HCT116 (cell line): Measurements from ENCODE around the gene APOBEC3G. TPM values are rescaled to one million over a fixed set of nuclear protein-coding genes. Genes with fewer than 3 reads are reported as not detected.
"Not testable (repeated sequence)": the region's sequence is repeated elsewhere in the genome, so short reads cannot be mapped to it uniquely, and the experiment has no call there.

Experiments
- ATAC-seq: fragments of 200-7000 bp; cut with Tn5 transposase; 2 replicates; pipeline ENCODE4 v1.9.1; 2020; ENCODE audit warnings: mild to moderate bottlenecking, moderate library complexity
- BruUV-seq: library from RNA; stranded (reverse); fragments of 400-500 nt; replicated peaks from 2 replicates; lab custom pipeline; 2021; lab: Mats Ljungman, UMichigan
- CTCF ChIA-PET: fragments of 300-600 bp; sonication (Branson Sonifier 250); formaldehyde crosslinking; loops from one replicate; lab custom pipeline; 2021; ENCODE audit warnings: antibody characterized with exemption; lab: Charles Lee
- POLR2A ChIA-PET: fragments of 300-600, 350-600 bp; sonication (Branson Sonifier 250); formaldehyde crosslinking; loops from one replicate; lab custom pipeline; 2021; ENCODE audit warnings: antibody characterized with exemption; lab: Charles Lee
- RAD21 ChIA-PET, 2 experiments: fragments of 300-600 bp; sonication (Branson Sonifier 250); formaldehyde crosslinking; loops; one replicate each; lab custom pipeline; 2023; ENCODE audit warnings: low total read pairs in 2 of 2; ENCODE audit not compliant: uncharacterized antibody in 2 of 2, unreplicated experiment in 2 of 2, low non-redundant PET in 1 of 2; lab: Charles Lee
- DNase-seq: peaks from one replicate; pipeline ENCODE4 v3.0.0-alpha.2; 2010; ENCODE audit warnings: low read depth, low spot score
- H2AFZ ChIP-seq: fragments of 200-600 bp; shearing (Covaris generic), sonication (generic); 2 replicates; pipeline ENCODE4 v1.6.1; 2017; ENCODE audit warnings: low read depth, mixed run types, mixed read lengths, antibody characterized with exemption, low read length; ENCODE audit not compliant: poor library complexity, severe bottlenecking
- H3K27ac ChIP-seq: 2 replicates; pipeline ENCODE4 v1.5.1; 2012; ENCODE audit warnings: low read depth, low read length
- H3K27me3 ChIP-seq: fragments of 200-600 bp; sonication (generic); 2 replicates; pipeline ENCODE4 v1.6.1; 2016; ENCODE audit warnings: mixed run types, low read length, mixed read lengths; ENCODE audit not compliant: insufficient read depth
- H3K36me3 ChIP-seq, 2 experiments: fragments of 200-500 bp in 1 of 2; fragments of 200-600 bp in 1 of 2; sonication (Bioruptor generic) in 1 of 2; sonication (generic) in 1 of 2; 2 replicates each; pipeline versions ENCODE4 v1.5.1 to v1.6.1; 2014 to 2016; ENCODE audit warnings: low read length in 2 of 2, inconsistent platforms in 1 of 2, mixed read lengths in 1 of 2, mixed run types in 1 of 2; ENCODE audit not compliant: insufficient read depth in 2 of 2, control insufficient read depth in 1 of 2
- H3K4me1 ChIP-seq, 2 experiments: fragments of 200-600 bp in 1 of 2; sonication (generic) in 1 of 2; 2 replicates each; pipeline versions ENCODE4 v1.5.1 to v1.6.1; 2012 to 2017; ENCODE audit warnings: low read length in 2 of 2, inconsistent platforms in 1 of 2, mild to moderate bottlenecking in 1 of 2, mixed read lengths in 1 of 2, mixed run types in 1 of 2, moderate library complexity in 1 of 2; ENCODE audit not compliant: insufficient read depth in 2 of 2, control insufficient read depth in 1 of 2
- H3K4me2 ChIP-seq: fragments of 200-600 bp; sonication (generic); 2 replicates; pipeline ENCODE4 v1.6.1; 2017; ENCODE audit warnings: mixed run types, low read length, mixed read lengths
- H3K4me3 ChIP-seq, 2 experiments: fragments of 200-600 bp in 1 of 2; sonication (generic) in 1 of 2; replicated peaks in 1 of 2; 2 replicates each; pipeline ENCODE4 v1.5.1; 2011 to 2016; ENCODE audit warnings: low read length in 2 of 2, control low read depth in 1 of 2, low read depth in 1 of 2, mild to moderate bottlenecking in 1 of 2, mixed read lengths in 1 of 2, mixed run types in 1 of 2
- H3K79me2 ChIP-seq: fragments of 200-600 bp; sonication (generic); 2 replicates; pipeline ENCODE4 v1.6.1; 2017; ENCODE audit warnings: mild to moderate bottlenecking, mixed run types, low read length, moderate library complexity, mixed read lengths; ENCODE audit not compliant: insufficient read depth
- H3K9ac ChIP-seq: fragments of 200-600 bp; sonication (generic); 2 replicates; pipeline ENCODE4 v1.6.1; 2016; ENCODE audit warnings: low read length, mixed read lengths
- H3K9me2 ChIP-seq: fragments of 200-600 bp; sonication (generic), shearing (Covaris generic); 2 replicates; pipeline ENCODE4 v1.6.1; 2017; ENCODE audit warnings: mixed run types, mild to moderate bottlenecking, moderate library complexity; ENCODE audit not compliant: insufficient read depth
- H3K9me3 ChIP-seq, 2 experiments: fragments of 200-500 bp in 1 of 2; fragments of 200-600 bp in 1 of 2; sonication (Bioruptor generic) in 1 of 2; sonication (generic) in 1 of 2; 2 replicates each; pipeline ENCODE4 v1.6.1; 2014 to 2017; ENCODE audit warnings: low read length in 2 of 2, mixed read lengths in 2 of 2, inconsistent platforms in 1 of 2, low read depth in 1 of 2, mild to moderate bottlenecking in 1 of 2, mixed run types in 1 of 2, moderate library complexity in 1 of 2; ENCODE audit not compliant: control insufficient read depth in 1 of 2, insufficient read depth in 1 of 2
- H4K20me1 ChIP-seq: fragments of 200-600 bp; sonication (generic), shearing (Covaris generic); 2 replicates; pipeline ENCODE4 v1.6.1; 2017; ENCODE audit warnings: mixed run types, mild to moderate bottlenecking, moderate library complexity; ENCODE audit not compliant: insufficient read depth
- CBX3 ChIP-seq: IDR thresholded peaks from 2 replicates; pipeline ENCODE4 v1.6.1; 2012; ENCODE audit warnings: low read depth
- ELF1 ChIP-seq: IDR thresholded peaks from 2 replicates; pipeline ENCODE4 v1.6.1; 2012; ENCODE audit warnings: low read depth, borderline replicate concordance
- JUND ChIP-seq: IDR thresholded peaks from 2 replicates; pipeline ENCODE4 v1.6.1; 2012
- POLR2A ChIP-seq: IDR thresholded peaks from 2 replicates; pipeline ENCODE4 v1.7.0; 2011; ENCODE audit warnings: borderline replicate concordance; ENCODE audit not compliant: insufficient read depth, insufficient read length; ENCODE audit errors: extremely low read depth
- SRF ChIP-seq: IDR thresholded peaks from 2 replicates; pipeline ENCODE4 v1.6.1; 2012; ENCODE audit warnings: low read depth
- TCF7L2 ChIP-seq: IDR thresholded peaks from 2 replicates; pipeline ENCODE4 v1.7.0; 2011; ENCODE audit warnings: borderline replicate concordance, inconsistent platforms; ENCODE audit not compliant: insufficient read depth, insufficient read length; ENCODE audit errors: extremely low read depth
- intact Hi-C: fragments of 100-400 bp; cut with micrococcal nuclease; formaldehyde crosslinking; loops from 2 replicates; pipeline ENCODE4 v1.10.0; 2022
- total RNA-seq: library from RNA; stranded (reverse); gene quantifications from one replicate; pipeline ENCODE4 v1.2.1, GENCODE V29; 2021; ENCODE audit not compliant: unreplicated experiment
- TF ChIP-seq, protein P1 (sequence below), 3 experiments: fragments of 200-600 bp in 1 of 3; sonication (generic) in 1 of 3; IDR thresholded peaks in 2 of 3; conservative IDR thresholded peaks in 1 of 3; 2 replicates each; pipeline ENCODE4 v1.5.1; 2012 to 2017; ENCODE audit warnings: low read depth in 2 of 3, low read length in 2 of 3, antibody characterized with exemption in 1 of 3, borderline replicate concordance in 1 of 3, control low read depth in 1 of 3, mild to moderate bottlenecking in 1 of 3, mixed read lengths in 1 of 3, mixed run types in 1 of 3, moderate library complexity in 1 of 3; ENCODE audit not compliant: insufficient read depth in 1 of 3
- TF ChIP-seq, protein P2 (sequence below): IDR thresholded peaks from 2 replicates; pipeline ENCODE4 v1.6.1; 2012

Gene APOBEC3G
- total RNA-seq, 1 experiment from 2014 or later: 0.71 TPM

DNA sequence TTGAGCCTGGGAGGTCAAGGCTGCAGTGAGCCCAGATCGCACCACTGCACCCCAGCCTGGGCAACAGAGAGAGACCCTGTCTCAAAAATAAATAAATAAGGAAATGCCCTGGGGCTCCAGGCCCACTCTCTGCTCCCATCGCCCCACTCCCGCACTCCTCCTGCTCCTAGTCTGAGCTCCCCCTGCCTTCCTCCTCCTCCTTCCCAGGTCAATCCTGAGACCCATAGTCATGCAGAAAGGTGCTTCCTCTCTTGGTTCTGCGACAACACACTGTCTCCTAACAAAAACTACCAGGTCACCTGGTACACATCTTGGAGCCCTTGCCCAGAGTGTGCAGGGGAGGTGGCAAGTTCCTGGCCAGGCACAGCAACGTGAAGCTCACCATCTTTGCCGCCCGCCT, 6.9 kb upstream of the APOBEC3G start (continued):
- TF ChIP-seq, protein P1, sequence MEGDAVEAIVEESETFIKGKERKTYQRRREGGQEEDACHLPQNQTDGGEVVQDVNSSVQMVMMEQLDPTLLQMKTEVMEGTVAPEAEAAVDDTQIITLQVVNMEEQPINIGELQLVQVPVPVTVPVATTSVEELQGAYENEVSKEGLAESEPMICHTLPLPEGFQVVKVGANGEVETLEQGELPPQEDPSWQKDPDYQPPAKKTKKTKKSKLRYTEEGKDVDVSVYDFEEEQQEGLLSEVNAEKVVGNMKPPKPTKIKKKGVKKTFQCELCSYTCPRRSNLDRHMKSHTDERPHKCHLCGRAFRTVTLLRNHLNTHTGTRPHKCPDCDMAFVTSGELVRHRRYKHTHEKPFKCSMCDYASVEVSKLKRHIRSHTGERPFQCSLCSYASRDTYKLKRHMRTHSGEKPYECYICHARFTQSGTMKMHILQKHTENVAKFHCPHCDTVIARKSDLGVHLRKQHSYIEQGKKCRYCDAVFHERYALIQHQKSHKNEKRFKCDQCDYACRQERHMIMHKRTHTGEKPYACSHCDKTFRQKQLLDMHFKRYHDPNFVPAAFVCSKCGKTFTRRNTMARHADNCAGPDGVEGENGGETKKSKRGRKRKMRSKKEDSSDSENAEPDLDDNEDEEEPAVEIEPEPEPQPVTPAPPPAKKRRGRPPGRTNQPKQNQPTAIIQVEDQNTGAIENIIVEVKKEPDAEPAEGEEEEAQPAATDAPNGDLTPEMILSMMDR (IDR thresholded peaks at IDR 0.05 in 2 of 3, conservative IDR thresholded peaks at IDR 0.05 in 1 of 3; ENCODE audit: borderline replicate concordance in 1 of 3, insufficient read depth in 1 of 3, low read depth in 2 of 3, low read length in 2 of 3): no peak
- TF ChIP-seq JUND (no peak), ELF1 (no peak), CBX3 (no peak), TCF7L2 (no peak), SRF (no peak), POLR2A (no peak)
- TF ChIP-seq, protein P2, sequence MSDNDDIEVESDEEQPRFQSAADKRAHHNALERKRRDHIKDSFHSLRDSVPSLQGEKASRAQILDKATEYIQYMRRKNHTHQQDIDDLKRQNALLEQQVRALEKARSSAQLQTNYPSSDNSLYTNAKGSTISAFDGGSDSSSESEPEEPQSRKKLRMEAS: no peak
- TF ChIP-seq, all 23 proteins: peak for 0

DNA sequence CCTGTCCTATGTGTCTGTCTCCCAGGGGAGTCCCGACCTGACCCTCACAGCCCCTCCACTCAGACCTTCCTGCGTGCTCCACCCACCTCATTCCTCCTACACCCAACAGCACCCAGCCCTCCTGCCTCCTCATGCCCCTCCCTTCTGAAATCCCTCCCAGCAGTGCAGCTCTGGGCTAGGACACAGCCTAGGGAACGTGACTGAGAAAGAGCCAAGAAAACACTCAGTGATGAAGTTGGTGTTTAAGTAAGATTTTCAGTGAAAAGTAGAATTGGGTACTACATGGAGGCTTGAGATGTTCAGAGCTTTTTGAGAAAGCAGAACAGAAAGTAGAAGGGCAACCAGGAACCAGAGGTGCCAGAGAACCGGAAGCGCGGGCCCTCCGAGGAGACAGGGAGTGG, 4.5 kb upstream of the APOBEC3G start:
- H3K79me2 ChIP-seq, H3K9ac ChIP-seq, CTCF ChIA-PET, H3K27ac ChIP-seq, H3K4me2 ChIP-seq, RAD21 ChIA-PET, DNase-seq, H3K27me3 ChIP-seq, intact Hi-C loops, H3K36me3 ChIP-seq, ATAC-seq, H3K4me1 ChIP-seq, H2AFZ ChIP-seq, H3K4me3 ChIP-seq, BruUV-seq, H3K9me3 ChIP-seq, POLR2A ChIA-PET, H4K20me1 ChIP-seq, H3K9me2 ChIP-seq: not testable (repeated sequence)
